Keratinocyte (primary cell): ENCODE data around the gene FMNL2.

Experiments used
- CTCF ChIP-seq, 3 experiments: IDR thresholded peaks in 1 of 3; conservative IDR thresholded peaks in 1 of 3; optimal IDR thresholded peaks in 1 of 3; 2 replicates in 2 of 3; 3 replicates in 1 of 3; pipeline versions ENCODE3 to v1.5.1; 2011; ENCODE audit warnings: low read length in 3 of 3, mild to moderate bottlenecking in 3 of 3, moderate library complexity in 2 of 3, control low read depth in 1 of 3, inconsistent platforms in 1 of 3; ENCODE audit not compliant: insufficient read depth in 2 of 3; ENCODE audit errors: extremely low read depth in 1 of 3
- EZH2 ChIP-seq: IDR thresholded peaks from one replicate; pipeline ENCODE4 v1.6.1; 2012; ENCODE audit warnings: inconsistent platforms, mild to moderate bottlenecking, low read length, moderate library complexity

- TF ChIP-seq CTCF (optimal IDR thresholded peaks at IDR 0.05 in 1 of 3, IDR thresholded peaks at IDR 0.05 in 1 of 3, conservative IDR thresholded peaks at IDR 0.05 in 1 of 3; ENCODE audit: extremely low read depth in 1 of 3, insufficient read depth in 2 of 3, low read length in 3 of 3), result no peak
- no peak for TF ChIP-seq EZH2
Measured at GRCh38 chr2:152454371-152454770, 119.4 kb downstream of the FMNL2 start.
